Measurements from ENCODE around the gene IFT172. TPM values are rescaled to one million over a fixed set of nuclear protein-coding genes. Genes with fewer than 3 reads are reported as not detected.
"Not testable (repeated sequence)": the region's sequence is repeated elsewhere in the genome, so short reads cannot be mapped to it uniquely, and the experiment has no call there.

Gene IFT172
- total RNA-seq, 1 donor from 2014 or later, result 48.5 TPM

DNA sequence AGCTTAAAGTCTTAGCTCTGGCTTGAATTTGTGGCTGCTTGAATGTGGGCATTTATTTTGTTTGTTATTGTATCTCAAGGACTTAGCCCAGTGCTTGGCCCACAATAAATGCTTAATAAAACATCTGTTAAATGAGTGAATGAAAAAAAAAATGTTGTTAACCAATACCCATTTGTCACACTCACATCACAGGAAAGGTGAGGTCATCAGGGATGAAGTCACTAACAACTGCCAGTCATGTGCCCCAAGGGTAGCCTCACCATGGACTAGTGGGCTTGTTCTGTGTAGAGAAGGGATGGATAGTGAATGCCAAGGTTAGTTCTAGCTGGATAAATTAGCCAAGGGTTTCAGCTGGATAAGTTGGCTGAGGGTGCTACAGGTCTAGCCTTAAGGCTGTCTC lies 58.1 kb downstream of the IFT172 start:
- ATAC-seq (no peak), DNase-seq (ENCODE audit: low spot score) (no peak)
- intact Hi-C loops (cut with DNase I), result no loop called here

DNA sequence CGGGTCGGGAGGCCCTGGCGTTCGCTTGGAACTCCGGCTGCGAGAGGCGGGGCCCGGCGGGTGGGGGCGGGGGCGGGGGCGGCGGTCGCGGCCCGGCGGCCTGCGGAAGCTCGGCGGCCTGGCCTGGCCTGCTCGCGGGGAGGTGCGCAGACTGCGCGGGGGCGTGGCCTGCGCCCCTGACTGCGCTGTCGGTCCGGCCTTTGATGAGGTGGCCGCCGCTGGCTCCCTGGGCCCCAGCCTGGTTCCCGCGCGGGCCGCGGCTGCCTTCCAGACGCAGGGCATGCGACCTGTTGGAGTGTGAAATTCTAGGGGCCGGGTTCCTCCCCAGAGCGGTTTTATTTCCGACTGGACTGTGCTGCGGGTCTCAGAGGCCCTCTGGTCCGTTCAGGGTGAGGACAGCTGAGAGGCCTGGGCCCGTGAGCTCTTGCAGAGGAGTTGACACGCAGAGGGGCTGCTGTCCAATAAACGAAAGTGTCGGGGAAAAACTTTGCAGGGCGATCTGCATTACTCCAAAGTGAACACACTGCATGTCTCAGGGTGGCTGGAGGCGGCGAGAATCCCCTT lies 60.5 kb downstream of the IFT172 start:
- intact Hi-C loops (cut with DNase I), result no loop called here
- ATAC-seq (peak; percentile 84), DNase-seq (ENCODE audit: low spot score) (peak; percentile 83)

DNA sequence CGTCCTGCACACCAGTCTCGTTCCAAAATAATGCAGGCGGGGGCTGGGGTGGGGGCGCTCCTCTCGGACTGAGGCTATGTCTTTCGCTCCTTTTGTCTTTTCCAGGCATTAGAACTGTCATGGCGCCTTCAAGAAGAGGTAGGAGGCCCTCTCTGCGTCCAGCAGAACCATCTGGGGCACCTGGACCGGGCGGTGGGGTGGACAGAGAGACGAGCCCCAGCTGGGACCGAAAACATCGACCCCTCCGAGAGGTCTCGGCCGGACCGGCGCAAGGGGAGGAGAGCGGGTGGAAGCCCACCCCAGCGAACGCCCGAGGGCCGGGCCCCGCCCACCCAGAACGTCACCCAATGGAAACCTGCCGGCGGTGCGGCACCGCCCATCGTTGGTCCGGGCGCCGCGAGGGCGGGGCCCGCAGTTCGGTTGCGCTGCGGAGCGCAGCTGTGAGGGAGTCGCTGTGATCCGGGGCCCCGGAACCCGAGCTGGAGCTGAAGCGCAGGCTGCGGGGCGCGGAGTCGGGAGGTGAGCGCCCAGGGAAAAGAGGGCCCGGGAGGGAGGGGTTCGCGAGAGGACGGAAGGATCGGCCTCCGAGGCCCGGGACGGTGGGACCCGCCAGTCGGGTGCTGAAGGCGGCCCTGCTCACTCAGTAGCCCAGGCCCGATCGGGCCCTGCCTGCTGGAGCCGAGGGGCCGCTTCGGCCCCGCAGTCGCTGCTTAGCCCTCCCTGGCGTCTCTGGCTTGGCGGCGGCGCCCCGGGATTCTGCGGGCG lies 61.1 kb downstream of the IFT172 start, which contains the start of gene NRBP1:
TSS of gene NRBP1 (plus strand) at position 419 of the 765 bp plus-strand sequence. CDS start 4,643 bp downstream, outside the sequence.
- ATAC-seq (peak; percentile 98), DNase-seq (ENCODE audit: low spot score) (peak; percentile 95)
- intact Hi-C loops (cut with DNase I), result no loop called here

- DNase-seq (ENCODE audit: low spot score), result no peak
- no peak for ATAC-seq
- intact Hi-C loops (cut with DNase I), result no loop called here
Observed at GRCh38 chr2:27427863-27428212, 61.7 kb downstream of the IFT172 start.

GRCh38 chr2:27425039-27425438 lies 64.5 kb downstream of the IFT172 start:
- ATAC-seq; intact Hi-C loops (cut with DNase I); DNase-seq (ENCODE audit: low spot score): not testable (repeated sequence)

DNA sequence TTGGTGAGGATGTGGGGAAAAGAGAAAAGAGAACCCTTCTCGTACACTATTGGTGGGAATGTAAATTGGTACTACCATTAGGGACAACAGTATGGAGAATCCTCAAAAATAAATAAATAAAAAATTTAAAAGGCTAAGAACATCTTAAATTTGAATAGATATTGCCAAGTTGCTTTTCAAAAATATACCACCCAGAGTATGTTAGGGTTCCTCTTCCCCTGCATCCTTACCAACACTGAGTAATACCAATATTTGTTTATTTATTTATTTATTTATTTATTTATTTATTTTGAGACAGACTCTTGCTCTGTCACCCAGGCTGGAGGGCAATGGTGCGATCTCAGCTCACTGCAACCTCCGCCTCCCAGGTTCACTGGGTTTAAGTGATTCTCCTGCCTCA lies 66.6 kb downstream of the IFT172 start:
- intact Hi-C loops (cut with DNase I), result no loop called here
- no peak for ATAC-seq
- no peak for DNase-seq (ENCODE audit: low spot score)

GRCh38 chr2:27421660-27422250 lies 67.8 kb downstream of the IFT172 start:
- intact Hi-C loops (cut with DNase I), result no loop called here
- ATAC-seq, result no peak
- DNase-seq (ENCODE audit: low spot score), result no peak

DNA sequence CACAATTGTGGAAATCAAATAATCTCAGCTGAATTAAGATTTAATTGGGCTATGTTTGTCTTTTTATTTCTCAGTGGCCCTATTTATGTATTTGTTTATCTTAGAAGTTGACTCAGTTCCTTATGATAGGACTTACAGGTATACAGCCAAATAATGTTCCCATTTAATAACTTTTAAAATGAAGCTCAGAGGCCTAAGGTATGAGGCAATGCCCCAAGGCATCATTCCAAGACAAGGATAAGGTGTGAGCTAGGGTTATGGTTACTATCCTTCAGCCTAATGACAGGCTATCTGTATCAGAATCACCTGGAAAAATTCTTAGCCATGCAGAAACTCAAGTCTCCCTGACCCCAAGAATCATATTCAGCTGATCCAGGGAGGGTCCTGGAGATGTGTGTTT lies 68.5 kb downstream of the IFT172 start:
- DNase-seq (ENCODE audit: low spot score) (no peak), ATAC-seq (no peak)
- intact Hi-C loops (cut with DNase I), result no loop called here

DNA sequence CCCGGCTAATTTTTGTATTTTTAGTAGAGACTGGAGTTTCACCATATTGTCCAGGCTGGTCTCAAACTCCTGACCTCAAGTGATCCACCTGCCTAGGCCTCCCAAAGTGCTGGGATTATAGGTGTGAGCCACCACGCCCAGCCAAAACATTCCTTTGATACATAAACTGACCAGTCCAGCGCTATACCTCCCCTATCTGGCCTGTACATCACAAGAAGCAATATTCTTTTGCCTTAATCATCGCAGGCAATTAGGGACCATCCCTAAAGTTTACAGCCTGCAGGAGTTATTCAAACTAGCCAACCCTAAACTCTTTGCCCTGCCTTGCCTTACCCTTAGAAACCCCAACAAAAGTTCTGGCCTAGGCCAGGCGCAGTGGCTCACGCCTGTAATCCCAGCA lies 73.4 kb downstream of the IFT172 start:
- DNase-seq (ENCODE audit: low spot score) (no peak), ATAC-seq (no peak)
- intact Hi-C loops (cut with DNase I), result no loop called here

DNA sequence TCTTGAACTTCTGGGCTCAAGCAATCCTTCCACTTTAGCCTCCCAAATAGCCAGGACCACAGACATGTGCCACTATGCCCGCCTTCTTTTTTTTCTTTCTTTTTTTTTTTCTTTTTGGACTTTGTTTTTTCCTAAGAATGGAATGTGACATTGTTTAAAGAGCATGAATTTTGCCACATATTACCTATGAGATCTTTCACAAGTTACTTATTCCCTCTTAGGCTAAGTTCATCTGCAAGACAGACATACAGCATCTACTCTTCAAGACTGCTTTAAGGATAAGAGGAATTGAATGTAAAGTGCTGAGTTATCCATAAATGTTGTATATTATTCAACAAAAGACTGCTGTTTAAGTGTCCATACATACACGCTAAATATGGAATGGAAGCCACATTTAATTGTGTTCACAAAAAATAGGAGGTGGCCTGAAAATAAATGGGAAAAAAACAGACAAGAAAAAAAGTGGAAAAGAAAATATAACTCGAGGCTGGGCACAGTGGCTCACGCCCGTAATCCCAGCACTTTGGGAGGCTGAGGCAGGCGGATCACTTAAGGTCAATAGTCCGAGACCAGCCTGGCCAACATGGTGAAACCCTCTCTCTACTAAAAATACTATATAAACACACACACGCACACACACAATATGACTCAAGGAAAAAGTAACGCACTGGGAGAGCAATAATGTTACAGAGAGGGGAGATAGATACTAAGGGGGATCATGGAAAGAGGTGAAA lies 77.0 kb downstream of the IFT172 start:
- DNase-seq (ENCODE audit: low spot score) (no peak), ATAC-seq (no peak)
- intact Hi-C loops (cut with DNase I), result no loop called here

GRCh38 chr2:27409321-27410073 lies 80.0 kb downstream of the IFT172 start, which contains the start of gene PPM1G:
Gene PPM1G, minus strand, starts transcription at chr2:27409591. Its CDS starts 169 bp downstream, at chr2:27409422.
- intact Hi-C loops (cut with DNase I), result no loop called here
- DNase-seq (ENCODE audit: low spot score), result peak; percentile 98
- peak; percentile 100 for ATAC-seq

GRCh38 chr2:27408601-27409320 lies 80.8 kb downstream of the IFT172 start:
- peak; percentile 68 for DNase-seq (ENCODE audit: low spot score)
- peak; percentile 7 for ATAC-seq
- intact Hi-C loops (cut with DNase I), result no loop called here

- intact Hi-C loops (cut with DNase I), result no loop called here
- DNase-seq (ENCODE audit: low spot score), result no peak
- no peak for ATAC-seq
Observed at GRCh38 chr2:27407798-27408491, 81.6 kb downstream of the IFT172 start.

DNA sequence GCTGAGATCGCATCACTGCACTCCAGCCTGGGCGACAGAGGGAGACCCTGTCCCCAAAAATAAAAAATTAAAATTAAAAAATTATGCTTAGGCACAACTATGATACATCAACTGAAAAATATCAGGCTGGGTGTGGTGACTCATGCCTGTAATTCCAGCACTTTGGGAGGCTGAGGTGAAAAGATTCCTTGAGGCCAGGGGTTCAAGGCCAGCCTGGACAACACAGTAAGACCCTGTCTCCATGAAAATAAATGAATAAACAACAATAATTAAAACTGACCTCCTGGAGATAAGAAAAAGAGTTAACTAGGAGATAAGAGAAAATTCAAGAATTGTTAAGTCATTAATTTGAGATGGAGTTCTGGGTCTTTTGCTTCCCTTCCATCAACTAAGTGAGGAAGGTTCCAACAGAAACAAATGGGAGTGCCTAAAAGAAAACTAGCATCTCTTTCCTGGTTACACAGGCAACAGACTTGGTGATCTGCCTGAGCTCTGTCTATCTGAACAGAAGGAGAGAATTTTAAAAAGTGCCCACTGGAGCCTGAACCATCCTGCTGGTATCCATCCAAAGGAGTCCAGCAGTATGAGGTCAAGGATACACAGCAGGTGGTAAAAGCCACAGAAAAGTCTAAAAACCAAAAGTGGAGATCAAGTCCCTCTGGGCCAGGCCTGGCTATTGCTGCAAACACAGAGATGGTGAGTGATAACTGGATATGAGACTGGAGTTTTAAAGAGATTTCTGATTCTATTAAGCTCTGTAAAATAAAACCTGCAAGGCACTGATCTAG lies 89.0 kb downstream of the IFT172 start:
- ATAC-seq (no peak), DNase-seq (ENCODE audit: low spot score) (no peak)
- intact Hi-C loops (cut with DNase I), result no loop called here

GRCh38 chr2:27398962-27399361 lies 90.6 kb downstream of the IFT172 start:
- DNase-seq (ENCODE audit: low spot score), result no peak
- intact Hi-C loops (cut with DNase I), result no loop called here
- no peak for ATAC-seq
